Heart left ventricle (tissue), 13 donors: ENCODE measurements around the gene AHDC1.

Source experiments
- CTCF ChIP-seq, 12 donors: fragments of 200-600 bp; sonication (generic) in 4 of 12; IDR thresholded peaks; one replicate each; pipeline versions ENCODE4 v1.5.0 to v1.8.0; 2018 to 2022; ENCODE audit warnings: antibody characterized with exemption in 12 of 12, mild to moderate bottlenecking in 5 of 12
- POLR2A ChIP-seq, 2 donors: fragments of 450-650 bp; IDR thresholded peaks; one replicate each; pipeline ENCODE4 v1.6.1; 2017; ENCODE audit warnings: antibody characterized with exemption in 2 of 2, mild to moderate bottlenecking in 2 of 2, moderate library complexity in 2 of 2
- donor health status: ischemic (EF 13 %, LVEDD 7.1; RV severe dilation, severe dysfunction).
- donor health status: DM: no; HTN: yes; CAD: no.
- donor health status: DM: no; HTN: no; CAD: no.
- donor health status: ischemic (EF 25% LVEDD 6.9; RV normal size, moderate dysfunction).
- donor health status: ischemic (EF 25% LVEDD 5.7; RV mildly dilated, moderate dysfunction).
- donor health status: ischemic (EF 35%, LVEDD 5.7; RV mildly dilated, moderate dysfunction).
- donor health status: nonischemic (EF 11% LVEDD 7.7; RV severe dilation, severe dysfunction).
- donor health status: DM: yes; HTN: yes; CAD: no.
- donor health status: PGD.
- donor health status: ischemic (EF 29% LVEDD 5.4; RV normal size, mild dysfunction).
- donor health status: nonischemic (EF 23%, LVEDD 6.1; RV moderate dilation, normal function).

- no peak for TF ChIP-seq CTCF (IDR thresholded peaks at IDR 0.05)
- TF ChIP-seq POLR2A (IDR thresholded peaks at IDR 0.05) = no peak
Measured at GRCh38 chr1:27564710-27565649, 39.0 kb downstream of the AHDC1 start.
